Measurements from ENCODE around the gene TENM4.

DNA sequence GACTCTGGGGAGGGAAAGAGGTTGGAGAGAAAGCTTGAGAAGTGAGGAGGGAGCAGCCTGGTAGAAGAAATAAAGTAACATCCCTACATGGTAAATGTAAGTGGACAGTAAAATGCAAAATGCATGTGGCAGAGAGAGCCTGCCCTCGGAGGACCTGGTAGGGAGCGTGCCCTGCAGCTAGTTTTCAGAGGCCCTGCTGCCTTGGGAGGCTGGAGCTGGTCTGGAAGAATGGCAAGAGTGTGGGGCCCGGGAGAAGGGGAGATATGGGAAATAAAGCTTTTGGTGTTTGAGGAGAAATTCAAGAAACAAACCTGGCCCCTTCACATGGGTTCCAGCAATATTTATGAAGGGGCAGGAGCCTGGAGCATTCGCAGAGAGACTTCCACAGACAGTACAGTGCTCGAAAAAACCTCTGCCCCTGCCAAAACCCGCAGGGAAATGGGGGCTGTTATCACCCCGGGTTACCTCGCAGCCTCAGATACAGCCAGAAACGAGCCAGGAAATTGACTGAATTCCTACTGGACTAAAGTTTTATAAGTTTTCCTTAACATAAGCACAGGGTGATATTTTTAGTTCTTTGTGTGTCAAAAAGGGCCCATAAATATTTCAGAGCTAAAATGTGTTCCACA lies 363.0 kb downstream of the TENM4 start:
- TF ChIP-seq, protein P1, sequence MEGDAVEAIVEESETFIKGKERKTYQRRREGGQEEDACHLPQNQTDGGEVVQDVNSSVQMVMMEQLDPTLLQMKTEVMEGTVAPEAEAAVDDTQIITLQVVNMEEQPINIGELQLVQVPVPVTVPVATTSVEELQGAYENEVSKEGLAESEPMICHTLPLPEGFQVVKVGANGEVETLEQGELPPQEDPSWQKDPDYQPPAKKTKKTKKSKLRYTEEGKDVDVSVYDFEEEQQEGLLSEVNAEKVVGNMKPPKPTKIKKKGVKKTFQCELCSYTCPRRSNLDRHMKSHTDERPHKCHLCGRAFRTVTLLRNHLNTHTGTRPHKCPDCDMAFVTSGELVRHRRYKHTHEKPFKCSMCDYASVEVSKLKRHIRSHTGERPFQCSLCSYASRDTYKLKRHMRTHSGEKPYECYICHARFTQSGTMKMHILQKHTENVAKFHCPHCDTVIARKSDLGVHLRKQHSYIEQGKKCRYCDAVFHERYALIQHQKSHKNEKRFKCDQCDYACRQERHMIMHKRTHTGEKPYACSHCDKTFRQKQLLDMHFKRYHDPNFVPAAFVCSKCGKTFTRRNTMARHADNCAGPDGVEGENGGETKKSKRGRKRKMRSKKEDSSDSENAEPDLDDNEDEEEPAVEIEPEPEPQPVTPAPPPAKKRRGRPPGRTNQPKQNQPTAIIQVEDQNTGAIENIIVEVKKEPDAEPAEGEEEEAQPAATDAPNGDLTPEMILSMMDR (IDR thresholded peaks at IDR 0.05; ENCODE audit: low read depth, low read length, poor library complexity, severe bottlenecking), result no peak
- TF ChIP-seq EZH2phosphoT487 (IDR thresholded peaks at IDR 0.05; ENCODE audit: borderline replicate concordance, low read length), result no peak

Data from DOHH2 (cell line).